ENCODE results near the gene BAIAP2L2. TPM values are rescaled to one million over a fixed set of nuclear protein-coding genes. Genes with fewer than 3 reads are reported as not detected.
"Not testable (repeated sequence)": the region's sequence is repeated elsewhere in the genome, so short reads cannot be mapped to it uniquely, and the experiment has no call there.

BAIAP2L2 gene
- total and polyA plus RNA-seq, 4 donors = 0.17 to 1.0 (median 0.46) TPM

DNA sequence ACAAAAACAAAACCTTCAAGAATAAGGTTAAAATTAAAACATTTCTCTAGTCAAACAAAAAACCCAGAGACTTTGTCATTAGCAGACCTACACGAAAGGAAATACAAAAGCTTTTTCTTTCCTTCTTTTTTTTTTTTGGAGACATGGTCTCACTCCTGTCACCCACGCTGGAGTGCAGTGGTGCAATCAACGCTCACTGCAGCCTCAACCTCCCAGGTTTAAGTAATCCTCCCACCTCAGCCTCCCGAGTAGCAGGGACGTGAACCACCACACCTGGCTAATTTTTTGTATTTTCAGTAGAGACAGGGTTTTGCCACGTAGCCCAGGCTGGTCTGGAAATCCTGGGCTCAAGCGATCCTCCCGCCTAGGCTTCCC is 40.6 kb upstream of the BAIAP2L2 start:
- Histone ChIP-seq H3K27me3 (ENCODE audit: control insufficient read depth in 3 of 3, insufficient read depth in 3 of 3, low read length in 2 of 3) (no peaks in the 10 kb centered on the region), H3K9ac (ENCODE audit: insufficient read depth in 1 of 2, low read length in 2 of 2) (no peak overlapping the region), H3K4me1 (ENCODE audit: control insufficient read depth in 5 of 5, insufficient read depth in 5 of 5, low read length in 5 of 5) (peaks cover 0 to 2% (median 0%) of the 10 kb centered on the region in 5 donors), H3K4me3 (no peak overlapping the region), H3K36me3 (ENCODE audit: control insufficient read depth in 4 of 4, insufficient read depth in 4 of 4, low read length in 4 of 4) (no peaks in the 10 kb centered on the region), H3K27ac (ENCODE audit: low read depth in 1 of 2, low read length in 1 of 2) (no peak overlapping the region), H3K9me3 (ENCODE audit: control insufficient read depth in 4 of 4, insufficient read depth in 3 of 4, low read length in 3 of 4) (no peaks in the 10 kb centered on the region)
- DNase-seq = no peak
- no peak for TF ChIP-seq CTCF (IDR thresholded peaks at IDR 0.05; ENCODE audit: control extremely low read depth, extremely low read depth)
- no peak for ATAC-seq (ENCODE audit: insufficient read depth, low FRiP score)
- 88 to 97% methylated on average over 8 of the region's 8 CpGs for WGBS, 2 donors

DNA sequence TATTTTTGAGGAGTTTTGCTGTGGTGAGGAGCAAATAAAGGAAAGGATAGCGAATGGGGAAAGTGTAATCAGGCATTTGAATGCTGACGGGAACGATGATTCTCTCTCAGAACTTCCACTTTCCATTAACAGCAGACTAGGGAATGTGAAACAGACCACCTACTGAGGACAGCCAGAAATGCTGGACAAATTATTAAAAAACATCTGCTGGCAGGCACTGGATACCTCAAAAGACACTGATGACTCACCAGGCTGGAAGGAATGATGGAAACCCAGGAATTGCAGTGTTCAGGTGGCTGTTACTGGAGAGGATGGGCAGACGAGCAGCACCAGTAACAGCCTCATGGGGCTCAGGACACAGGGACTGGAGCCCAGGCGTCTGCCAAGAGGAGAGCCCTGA is 37.8 kb upstream of the BAIAP2L2 start:
- TF ChIP-seq CTCF (IDR thresholded peaks at IDR 0.05; ENCODE audit: control extremely low read depth, extremely low read depth) = no peak
- no peak overlapping the region for H3K9ac ChIP-seq (ENCODE audit: insufficient read depth in 1 of 2, low read length in 2 of 2)
- 72 to 76% methylated on average over 5 of the region's 5 CpGs for WGBS, 2 donors
- no peaks in the 10 kb centered on the region for H3K4me1 ChIP-seq (ENCODE audit: control insufficient read depth in 5 of 5, insufficient read depth in 5 of 5, low read length in 5 of 5)
- H3K27me3 ChIP-seq (ENCODE audit: control insufficient read depth in 3 of 3, insufficient read depth in 3 of 3, low read length in 2 of 3) = no peaks in the 10 kb centered on the region
- no peak overlapping the region for H3K27ac ChIP-seq (ENCODE audit: low read depth in 1 of 2, low read length in 1 of 2)
- ATAC-seq (ENCODE audit: insufficient read depth, low FRiP score) (no peak), DNase-seq (no peak)
- H3K9me3 ChIP-seq (ENCODE audit: control insufficient read depth in 4 of 4, insufficient read depth in 3 of 4, low read length in 3 of 4) = no peaks in the 10 kb centered on the region
- no peak overlapping the region for H3K4me3 ChIP-seq
- H3K36me3 ChIP-seq (ENCODE audit: control insufficient read depth in 4 of 4, insufficient read depth in 4 of 4, low read length in 4 of 4) = no peaks in the 10 kb centered on the region

DNA sequence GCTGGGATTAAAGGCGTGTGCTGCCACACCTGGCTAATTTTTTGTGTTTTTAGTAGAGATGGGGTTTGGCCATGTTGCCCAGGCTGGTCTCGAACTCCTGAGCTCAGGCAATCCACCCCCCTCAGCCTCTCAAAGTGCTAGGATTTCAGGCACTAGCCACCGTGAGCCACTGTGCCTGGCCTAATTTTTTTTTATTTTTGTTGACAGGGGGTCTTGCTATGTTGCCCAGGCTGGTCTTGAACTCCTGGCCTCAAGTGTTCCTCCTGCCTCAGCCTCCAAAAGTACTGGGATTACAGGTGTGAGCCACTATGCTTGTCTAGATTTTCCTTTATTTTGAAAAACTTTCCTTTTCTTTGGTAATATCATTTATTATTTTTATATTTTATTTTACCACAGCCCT is 35.7 kb upstream of the BAIAP2L2 start:
- not testable (repeated sequence) for ATAC-seq (ENCODE audit: insufficient read depth, low FRiP score); H3K27ac ChIP-seq (ENCODE audit: low read depth in 1 of 2, low read length in 1 of 2); H3K9me3 ChIP-seq (ENCODE audit: control insufficient read depth in 4 of 4, insufficient read depth in 3 of 4, low read length in 3 of 4); H3K4me3 ChIP-seq; H3K27me3 ChIP-seq (ENCODE audit: control insufficient read depth in 3 of 3, insufficient read depth in 3 of 3, low read length in 2 of 3); H3K9ac ChIP-seq (ENCODE audit: insufficient read depth in 1 of 2, low read length in 2 of 2); H3K36me3 ChIP-seq (ENCODE audit: control insufficient read depth in 4 of 4, insufficient read depth in 4 of 4, low read length in 4 of 4); DNase-seq; H3K4me1 ChIP-seq (ENCODE audit: control insufficient read depth in 5 of 5, insufficient read depth in 5 of 5, low read length in 5 of 5)
- 93 to 94% methylated on average over 3 of the region's 3 CpGs for WGBS, 2 donors

- ATAC-seq (ENCODE audit: insufficient read depth, low FRiP score) (no peak), DNase-seq (no peak)
- WGBS, 2 donors = 90 to 96% methylated on average over 5 of the region's 5 CpGs
- no peaks in the 10 kb centered on the region for H3K27me3 ChIP-seq (ENCODE audit: control insufficient read depth in 3 of 3, insufficient read depth in 3 of 3, low read length in 2 of 3)
- no peak overlapping the region for H3K4me3 ChIP-seq
- H3K4me1 ChIP-seq (ENCODE audit: control insufficient read depth in 5 of 5, insufficient read depth in 5 of 5, low read length in 5 of 5) = no peaks in the 10 kb centered on the region
- H3K9ac ChIP-seq (ENCODE audit: insufficient read depth in 1 of 2, low read length in 2 of 2) = no peak overlapping the region
- H3K27ac ChIP-seq (ENCODE audit: low read depth in 1 of 2, low read length in 1 of 2) = no peak overlapping the region
- no peak for TF ChIP-seq CTCF (IDR thresholded peaks at IDR 0.05; ENCODE audit: control extremely low read depth, extremely low read depth)
- peaks cover 0 to 1% (median 0%) of the 10 kb centered on the region in 4 donors for H3K36me3 ChIP-seq (ENCODE audit: control insufficient read depth in 4 of 4, insufficient read depth in 4 of 4, low read length in 4 of 4)
- H3K9me3 ChIP-seq (ENCODE audit: control insufficient read depth in 4 of 4, insufficient read depth in 3 of 4, low read length in 3 of 4) = no peaks in the 10 kb centered on the region
Observed at GRCh38 chr22:38144025-38144405, 33.5 kb upstream of the BAIAP2L2 start.

Measured in lung (tissue), 12 donors.